Gastrocnemius medialis (tissue), 4 donors: ENCODE measurements around the gene PGAP2.

Source experiments
- POLR2A ChIP-seq, 2 donors: fragments of 450-650 bp; IDR thresholded peaks; one replicate each; pipeline ENCODE4 v1.6.1; 2017; ENCODE audit warnings: antibody characterized with exemption in 2 of 2, mild to moderate bottlenecking in 2 of 2, moderate library complexity in 2 of 2
- TF ChIP-seq, protein P1 (sequence below), 5 experiments: fragments of 450-650 bp in 3 of 5; fragments of 200-600 bp in 2 of 5; sonication (generic) in 2 of 5; IDR thresholded peaks in 4 of 5; conservative IDR thresholded peaks in 1 of 5; 1 replicate in 4 of 5; 2 replicates in 1 of 5; pipeline ENCODE4 v1.5.1; 2016 to 2019; ENCODE audit warnings: antibody characterized with exemption in 5 of 5, mild to moderate bottlenecking in 3 of 5, moderate library complexity in 3 of 5

DNA sequence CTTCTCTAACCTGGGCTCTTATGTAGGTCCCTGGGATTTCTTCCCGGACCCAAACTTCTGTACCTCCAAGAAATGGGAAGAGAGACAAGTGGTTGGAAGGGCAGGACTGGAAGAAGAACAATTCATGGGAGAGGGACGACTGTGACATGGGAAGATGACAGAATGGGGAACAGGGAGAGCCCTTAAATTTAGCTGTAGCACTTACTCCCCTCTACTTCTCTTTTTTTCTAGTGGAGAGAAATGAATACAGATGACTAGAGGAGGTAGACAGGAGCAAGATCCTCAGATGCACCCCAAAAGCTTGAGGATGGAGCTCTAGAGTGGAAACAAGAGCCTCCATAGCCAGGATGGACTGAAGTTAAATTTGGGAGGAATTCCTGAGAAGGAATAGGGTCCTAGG is 30.1 kb downstream of the PGAP2 start:
- TF ChIP-seq, protein P1, sequence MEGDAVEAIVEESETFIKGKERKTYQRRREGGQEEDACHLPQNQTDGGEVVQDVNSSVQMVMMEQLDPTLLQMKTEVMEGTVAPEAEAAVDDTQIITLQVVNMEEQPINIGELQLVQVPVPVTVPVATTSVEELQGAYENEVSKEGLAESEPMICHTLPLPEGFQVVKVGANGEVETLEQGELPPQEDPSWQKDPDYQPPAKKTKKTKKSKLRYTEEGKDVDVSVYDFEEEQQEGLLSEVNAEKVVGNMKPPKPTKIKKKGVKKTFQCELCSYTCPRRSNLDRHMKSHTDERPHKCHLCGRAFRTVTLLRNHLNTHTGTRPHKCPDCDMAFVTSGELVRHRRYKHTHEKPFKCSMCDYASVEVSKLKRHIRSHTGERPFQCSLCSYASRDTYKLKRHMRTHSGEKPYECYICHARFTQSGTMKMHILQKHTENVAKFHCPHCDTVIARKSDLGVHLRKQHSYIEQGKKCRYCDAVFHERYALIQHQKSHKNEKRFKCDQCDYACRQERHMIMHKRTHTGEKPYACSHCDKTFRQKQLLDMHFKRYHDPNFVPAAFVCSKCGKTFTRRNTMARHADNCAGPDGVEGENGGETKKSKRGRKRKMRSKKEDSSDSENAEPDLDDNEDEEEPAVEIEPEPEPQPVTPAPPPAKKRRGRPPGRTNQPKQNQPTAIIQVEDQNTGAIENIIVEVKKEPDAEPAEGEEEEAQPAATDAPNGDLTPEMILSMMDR (IDR thresholded peaks at IDR 0.05 in 4 of 5, conservative IDR thresholded peaks at IDR 0.05 in 1 of 5): no peak
- TF ChIP-seq POLR2A (IDR thresholded peaks at IDR 0.05): no peak
